NCI-H187 (cell line): ENCODE results near the gene PDLIM4.

Experiments used
- DNase-seq, 2 experiments: peaks; one replicate each; lab custom pipeline; 2025; lab: John Stamatoyannopoulos, UW

Gene PDLIM4

GRCh38 chr5:132253452-132254320 lies 3.8 kb upstream of the PDLIM4 start:
- DNase-seq, result no peak

- DNase-seq, result no peak
These were observed 3.0 kb upstream of the PDLIM4 start for GRCh38 chr5:132254321-132254977.

GRCh38 chr5:132256086-132256782 lies 1.3 kb upstream of the PDLIM4 start:
- DNase-seq, result no peak

GRCh38 chr5:132256783-132257130 lies 739 bp upstream of the PDLIM4 start:
- no peak for DNase-seq

GRCh38 chr5:132258102-132259068 lies 889 bp downstream of the PDLIM4 start:
- no peak for DNase-seq

GRCh38 chr5:132259069-132259851 lies 1.8 kb downstream of the PDLIM4 start:
- no peak for DNase-seq

GRCh38 chr5:132260051-132260450 lies 2.6 kb downstream of the PDLIM4 start:
- no peak for DNase-seq

GRCh38 chr5:132260714-132261551 lies 3.4 kb downstream of the PDLIM4 start:
- no peak for DNase-seq

- no peak for DNase-seq
These were observed 4.7 kb downstream of the PDLIM4 start for GRCh38 chr5:132261881-132262845.

- no peak for DNase-seq
These were observed 5.5 kb downstream of the PDLIM4 start for GRCh38 chr5:132262882-132263547.

- no peak for DNase-seq
These were observed 6.2 kb downstream of the PDLIM4 start for GRCh38 chr5:132263548-132264261.

GRCh38 chr5:132264546-132265335 lies 7.2 kb downstream of the PDLIM4 start:
- DNase-seq, result no peak

GRCh38 chr5:132265336-132266030 lies 8.0 kb downstream of the PDLIM4 start:
- no peak for DNase-seq

- DNase-seq, result no peak
These were observed 8.7 kb downstream of the PDLIM4 start for GRCh38 chr5:132266031-132266835.

GRCh38 chr5:132266836-132267160 lies 9.3 kb downstream of the PDLIM4 start:
- DNase-seq, result no peak
